Transverse colon (tissue), 4 donors: ENCODE measurements around the gene FAM170B.
A peak's percentile ranks its signal among the peaks of the same experiment; 100 is the strongest.

ENCODE experiments used
- POLR2AphosphoS5 ChIP-seq, 3 donors: sonication (generic); formaldehyde crosslinking; IDR thresholded peaks; one replicate each; pipeline ENCODE4 v1.6.1; 2016; ENCODE audit warnings: antibody characterized with exemption in 3 of 3
- TF ChIP-seq, protein P1 (sequence below), 5 experiments: fragments of 200-600 bp in 3 of 5; fragments of 450-650 bp in 2 of 5; sonication (generic) in 3 of 5; IDR thresholded peaks; 1 replicate in 2 of 5; 2 replicates in 3 of 5; pipeline ENCODE4 v1.5.1; 2016 to 2017; ENCODE audit warnings: antibody characterized with exemption in 5 of 5, inconsistent platforms in 3 of 5, mild to moderate bottlenecking in 2 of 5, moderate library complexity in 1 of 5

DNA sequence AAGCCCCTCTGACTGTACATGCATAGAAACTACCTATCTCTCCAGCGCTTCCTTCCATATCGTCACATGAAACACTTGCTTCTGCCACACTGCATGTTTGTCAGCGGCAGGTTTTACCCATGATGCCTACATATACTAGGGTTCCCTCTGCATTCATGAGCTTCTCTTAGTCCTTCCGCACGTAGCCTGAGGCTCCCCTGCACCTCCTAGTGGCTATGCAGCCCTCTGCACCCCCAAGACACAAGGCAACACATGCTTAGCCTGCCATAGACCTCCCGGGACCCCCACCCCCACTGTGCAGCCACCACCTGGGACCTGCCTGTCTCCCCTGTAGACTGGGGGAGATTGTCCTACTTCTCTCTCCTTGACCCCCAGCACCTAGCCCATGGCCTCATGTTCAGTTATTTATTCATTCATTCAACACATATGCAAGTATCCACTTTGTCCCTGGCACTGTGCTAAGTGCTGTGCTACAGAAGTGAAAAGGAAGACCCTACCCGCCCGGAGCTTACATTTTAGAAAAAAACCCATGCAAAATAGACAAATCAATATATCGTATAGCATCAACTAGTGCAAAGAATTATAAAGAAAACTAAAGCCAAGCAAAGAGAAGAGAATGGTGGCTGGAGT lies 30.9 kb upstream of the FAM170B start:
- TF ChIP-seq, protein P1, sequence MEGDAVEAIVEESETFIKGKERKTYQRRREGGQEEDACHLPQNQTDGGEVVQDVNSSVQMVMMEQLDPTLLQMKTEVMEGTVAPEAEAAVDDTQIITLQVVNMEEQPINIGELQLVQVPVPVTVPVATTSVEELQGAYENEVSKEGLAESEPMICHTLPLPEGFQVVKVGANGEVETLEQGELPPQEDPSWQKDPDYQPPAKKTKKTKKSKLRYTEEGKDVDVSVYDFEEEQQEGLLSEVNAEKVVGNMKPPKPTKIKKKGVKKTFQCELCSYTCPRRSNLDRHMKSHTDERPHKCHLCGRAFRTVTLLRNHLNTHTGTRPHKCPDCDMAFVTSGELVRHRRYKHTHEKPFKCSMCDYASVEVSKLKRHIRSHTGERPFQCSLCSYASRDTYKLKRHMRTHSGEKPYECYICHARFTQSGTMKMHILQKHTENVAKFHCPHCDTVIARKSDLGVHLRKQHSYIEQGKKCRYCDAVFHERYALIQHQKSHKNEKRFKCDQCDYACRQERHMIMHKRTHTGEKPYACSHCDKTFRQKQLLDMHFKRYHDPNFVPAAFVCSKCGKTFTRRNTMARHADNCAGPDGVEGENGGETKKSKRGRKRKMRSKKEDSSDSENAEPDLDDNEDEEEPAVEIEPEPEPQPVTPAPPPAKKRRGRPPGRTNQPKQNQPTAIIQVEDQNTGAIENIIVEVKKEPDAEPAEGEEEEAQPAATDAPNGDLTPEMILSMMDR (IDR thresholded peaks at IDR 0.05): peak; percentile 48 to 53 (median 50)
- no peak for TF ChIP-seq POLR2AphosphoS5 (IDR thresholded peaks at IDR 0.05)
